ENCODE results near the gene UNC93A. TPM values are rescaled to one million over a fixed set of nuclear protein-coding genes. Genes with fewer than 3 reads are reported as not detected.
"Not testable (repeated sequence)": the region's sequence is repeated elsewhere in the genome, so short reads cannot be mapped to it uniquely, and the experiment has no call there.

The UNC93A gene
- total RNA-seq, 1 experiment from 2014 or later: not detected

DNA sequence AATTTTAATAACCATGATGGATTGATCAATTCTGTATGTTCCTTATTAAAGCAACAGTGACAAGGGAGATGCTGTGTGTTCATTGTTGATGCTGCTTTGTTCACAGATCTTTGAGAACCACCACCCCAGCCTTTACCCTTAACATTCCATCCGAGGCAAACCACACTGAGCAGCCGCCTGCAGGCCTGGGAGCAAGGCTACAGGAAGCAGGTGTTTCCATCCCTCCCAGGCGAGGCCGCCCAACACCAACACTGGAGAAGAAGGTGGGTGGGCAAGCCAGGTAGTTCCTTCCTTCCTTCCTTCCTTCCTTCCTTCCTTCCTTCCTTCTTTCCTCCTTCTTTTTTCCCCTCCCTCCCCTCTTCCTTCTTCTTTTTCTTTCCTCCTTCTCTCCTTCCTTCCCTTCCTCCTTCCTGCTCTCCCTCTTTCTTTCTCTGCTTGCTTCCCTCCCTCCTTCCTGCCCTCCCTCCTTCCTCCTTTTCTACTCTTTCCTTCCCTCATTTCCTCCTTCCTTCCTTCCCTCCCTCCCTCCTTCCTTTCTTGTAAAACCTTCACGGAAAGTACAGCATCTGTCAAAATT, 47.5 kb downstream of the UNC93A start:
- DNase-seq (ENCODE audit: low spot score): no peak

DNA sequence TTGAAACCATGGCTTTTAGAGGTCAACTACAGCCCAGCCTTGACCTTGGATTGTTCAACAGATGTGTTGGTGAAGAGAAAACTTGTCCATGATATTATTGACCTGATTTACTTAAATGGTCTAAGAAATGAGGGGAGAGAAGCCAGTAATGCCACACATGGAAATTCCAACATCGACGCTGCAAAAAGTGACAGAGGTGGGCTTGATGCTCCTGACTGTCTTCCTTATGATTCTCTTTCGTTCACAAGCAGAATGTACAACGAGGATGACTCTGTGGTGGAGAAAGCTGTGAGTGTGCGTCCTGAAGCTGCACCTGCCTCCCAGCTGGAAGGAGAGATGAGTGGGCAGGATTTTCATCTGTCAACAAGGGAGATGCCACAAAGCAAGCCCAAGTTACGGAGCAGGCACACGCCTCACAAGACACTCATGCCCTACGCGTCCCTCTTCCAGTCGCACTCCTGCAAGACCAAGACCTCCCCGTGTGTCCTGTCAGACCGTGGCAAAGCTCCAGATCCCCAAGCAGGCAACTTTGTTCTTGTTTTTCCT, 50.0 kb downstream of the UNC93A start:
- no peak for DNase-seq (ENCODE audit: low spot score)

DNA sequence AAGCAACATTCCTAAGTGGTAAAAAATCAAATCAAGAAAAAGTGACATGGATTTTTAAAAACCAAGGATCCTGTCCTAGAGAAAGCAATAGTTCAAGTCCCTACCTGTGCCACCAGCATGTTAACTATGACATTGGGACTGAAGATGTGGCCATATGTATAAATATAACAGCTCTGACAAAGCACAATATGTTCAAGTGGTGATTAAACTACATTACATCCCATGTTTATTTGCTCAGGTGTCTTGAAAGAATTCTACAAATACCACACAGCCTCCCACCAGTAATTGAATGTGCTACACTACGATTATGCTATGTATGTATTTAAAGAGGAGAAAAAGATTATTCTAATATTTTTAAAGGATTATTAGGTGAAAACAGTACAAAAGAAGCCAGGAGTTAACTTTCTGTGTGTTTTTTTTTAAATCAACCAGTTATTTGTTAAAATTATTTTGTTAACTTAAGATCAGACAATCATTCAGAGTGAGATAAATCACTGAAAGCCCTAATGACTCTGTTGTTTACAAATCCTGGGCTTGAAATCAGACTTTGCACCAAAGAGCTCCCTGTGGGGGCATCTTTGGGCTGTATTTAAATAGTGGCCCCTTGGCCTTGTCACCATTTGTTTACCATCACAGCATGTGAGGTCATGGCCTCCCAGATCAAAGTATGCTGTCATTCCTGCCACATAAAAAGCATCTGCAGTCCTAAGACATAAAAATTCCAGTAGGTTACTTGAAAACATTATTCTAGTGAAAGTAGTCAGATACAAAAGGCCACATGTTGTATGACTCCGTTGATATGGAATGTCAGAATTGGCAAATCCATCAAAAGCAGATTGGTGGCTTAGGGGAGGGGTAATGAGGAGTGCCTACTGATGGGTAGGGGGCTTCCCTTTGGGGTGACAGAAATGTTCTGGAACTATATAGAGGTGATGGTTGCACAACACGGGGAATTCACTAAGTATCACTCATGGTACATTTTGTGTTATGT, 50.8 kb downstream of the UNC93A start:
- DNase-seq (ENCODE audit: low spot score): no peak

GRCh38 chr6:167342879-167343610, 51.9 kb downstream of the UNC93A start:
- no peak for DNase-seq (ENCODE audit: low spot score)

GRCh38 chr6:167345348-167345747, 54.2 kb downstream of the UNC93A start:
- no peak for DNase-seq (ENCODE audit: low spot score)

GRCh38 chr6:167345960-167346359, 54.8 kb downstream of the UNC93A start:
- DNase-seq (ENCODE audit: low spot score): no peak

DNA sequence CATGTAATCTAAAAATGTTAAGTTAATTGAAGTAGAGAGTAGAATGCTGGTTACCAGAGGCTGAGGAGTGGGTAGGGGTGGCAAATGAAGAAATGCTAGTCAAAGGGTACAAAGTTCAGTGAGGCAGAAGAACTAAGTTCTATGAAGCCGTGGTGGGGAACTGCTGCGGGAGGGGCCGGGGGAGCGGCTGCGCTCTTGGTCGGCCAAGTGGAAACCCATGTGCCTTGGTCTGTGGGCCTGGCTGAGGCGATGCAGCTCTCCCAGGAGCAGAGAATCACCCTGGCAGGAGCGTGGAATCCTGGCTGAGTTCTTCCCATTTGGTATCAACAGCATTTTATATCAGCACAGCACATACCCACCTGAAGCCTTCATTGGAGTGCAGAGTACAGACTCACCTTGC, 56.1 kb downstream of the UNC93A start:
- no peak for DNase-seq (ENCODE audit: low spot score)

DNA sequence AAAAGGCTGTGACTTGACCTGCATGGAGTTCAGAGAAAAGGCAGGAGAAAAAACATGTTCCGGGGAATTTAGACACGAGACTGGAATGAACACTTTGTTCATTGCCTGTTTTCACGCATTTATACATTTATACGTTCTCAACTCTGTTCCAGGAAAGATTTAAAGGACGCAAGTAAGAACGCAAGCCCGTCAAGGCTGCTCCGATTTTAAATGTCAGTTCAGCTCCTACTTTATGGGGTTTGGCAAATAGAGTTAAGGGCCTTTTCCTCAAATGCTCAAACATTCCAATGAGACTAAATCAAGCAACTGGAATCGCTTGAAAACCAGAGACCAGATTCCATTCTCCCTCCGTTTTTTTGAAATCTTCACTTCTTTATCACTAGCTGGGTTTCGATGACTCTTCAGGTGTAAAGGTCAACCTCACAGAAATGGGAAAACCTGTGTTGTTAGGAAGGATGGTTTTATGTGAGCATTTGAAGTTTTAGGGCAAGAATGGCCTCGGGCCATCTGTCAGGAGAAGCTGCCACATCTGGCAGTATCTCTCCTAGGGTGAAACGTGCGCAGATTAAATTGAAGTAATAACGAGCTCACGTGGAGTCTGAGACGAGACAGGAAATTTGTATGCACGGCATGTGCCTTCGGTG, 58.6 kb downstream of the UNC93A start:
- DNase-seq (ENCODE audit: low spot score): no peak

GRCh38 chr6:167350275-167350696, 59.2 kb downstream of the UNC93A start:
- no peak for DNase-seq (ENCODE audit: low spot score)

DNA sequence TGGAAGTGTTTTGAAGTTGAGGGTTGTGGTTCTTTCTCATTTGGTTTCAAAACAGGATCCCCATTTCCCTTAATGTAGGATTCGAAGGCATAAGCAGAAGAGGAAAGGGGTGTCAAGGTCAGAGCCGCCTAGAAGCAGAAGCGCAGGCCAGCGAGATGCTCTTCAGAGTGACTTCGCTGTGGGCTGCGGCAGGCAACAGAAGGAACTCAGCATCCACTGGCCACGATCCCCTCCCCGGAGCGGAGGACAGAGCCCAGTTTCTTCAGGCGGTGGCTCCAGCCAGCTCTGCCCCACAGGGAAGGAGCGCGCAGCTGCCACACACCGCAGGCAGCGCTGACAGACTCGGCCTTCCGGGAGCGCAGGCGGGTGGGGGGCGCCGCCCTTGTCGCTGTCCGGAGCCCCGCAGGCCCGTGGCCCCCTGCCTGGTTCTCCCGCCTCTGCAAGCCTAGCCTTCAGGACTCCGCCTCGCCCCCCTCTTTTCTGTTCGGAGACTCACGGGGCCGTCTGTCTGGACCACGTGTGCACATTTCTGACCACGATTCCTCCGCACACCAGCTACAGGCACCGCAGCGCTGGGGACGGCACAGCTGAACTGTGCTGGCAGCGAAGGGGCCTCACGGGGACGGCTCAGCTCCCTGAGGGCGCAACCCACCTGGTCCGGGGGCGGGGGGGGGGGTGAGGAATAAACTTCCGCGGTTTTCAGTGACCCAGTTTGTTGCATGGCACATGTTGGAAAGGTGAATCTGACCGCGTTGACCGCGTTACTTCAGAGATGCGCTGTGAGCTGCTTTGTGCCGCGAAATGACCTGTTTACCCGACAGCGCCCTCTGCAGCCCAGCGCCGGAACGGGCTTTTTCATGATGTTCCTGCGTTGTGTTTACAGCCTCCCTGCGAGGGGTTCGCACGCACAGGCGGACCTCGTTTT, 59.9 kb downstream of the UNC93A start:
- peak; percentile 39 for DNase-seq (ENCODE audit: low spot score)

- no peak for DNase-seq (ENCODE audit: low spot score)
Measured at GRCh38 chr6:167351656-167352345, 60.7 kb downstream of the UNC93A start.

DNA sequence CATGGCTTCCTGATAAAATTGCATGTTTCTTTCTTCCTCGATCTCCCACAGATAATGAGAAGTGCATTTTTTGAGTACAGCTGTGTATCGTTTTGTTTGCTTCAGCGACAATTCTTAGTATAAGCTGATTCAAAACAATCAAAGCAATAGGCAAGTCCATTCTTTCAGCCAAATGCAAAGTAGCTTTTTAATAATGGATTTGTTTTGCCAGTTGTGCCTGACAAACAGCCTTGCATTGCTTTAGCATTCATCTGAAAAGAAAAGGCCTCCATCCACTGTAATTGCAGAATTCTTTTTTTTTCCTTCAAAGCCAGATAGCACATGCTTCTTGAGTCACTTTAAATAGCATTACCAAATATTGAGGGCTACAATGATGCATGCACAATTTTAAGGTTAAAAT, 65.8 kb downstream of the UNC93A start:
- DNase-seq (ENCODE audit: low spot score): no peak

GRCh38 chr6:167358394-167358793, 67.3 kb downstream of the UNC93A start:
- DNase-seq (ENCODE audit: low spot score): not testable (repeated sequence)

DNA sequence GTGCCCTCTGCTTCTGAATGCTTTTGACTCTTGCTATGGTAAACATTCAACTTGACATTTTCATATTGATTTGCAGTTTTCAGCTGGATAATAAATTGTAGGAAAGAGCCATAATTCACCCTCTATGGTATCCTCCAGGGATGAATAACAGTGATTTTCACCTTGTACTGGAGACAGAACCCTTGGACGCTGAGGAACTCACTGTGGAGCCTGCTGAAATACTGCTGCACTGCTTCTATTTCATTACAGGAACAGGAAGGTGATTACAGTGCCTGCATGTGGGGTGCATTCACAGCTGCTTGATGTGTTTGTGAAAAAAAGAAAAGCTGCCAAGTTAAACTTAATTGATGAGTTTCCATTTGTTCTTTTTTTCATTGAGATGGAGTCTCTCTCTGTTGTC, 70.1 kb downstream of the UNC93A start:
- not testable (repeated sequence) for DNase-seq (ENCODE audit: low spot score)

Other genes with a start within 250 kb of the UNC93A start
- gene CCR6, start 168.2 kb upstream of the UNC93A start, total RNA-seq (2014; rRNA removed; shearing (Covaris generic)): not detected in 2 replicates
- not detected in 2 replicates for gene GPR31, start 133.3 kb upstream of the UNC93A start, total RNA-seq (2014; rRNA removed; shearing (Covaris generic))
- not detected in 2 replicates for gene TTLL2, start 33.8 kb downstream of the UNC93A start, total RNA-seq (2014; rRNA removed; shearing (Covaris generic))